ENCODE data around the gene ZCCHC14.

- TF ChIP-seq, protein P1, sequence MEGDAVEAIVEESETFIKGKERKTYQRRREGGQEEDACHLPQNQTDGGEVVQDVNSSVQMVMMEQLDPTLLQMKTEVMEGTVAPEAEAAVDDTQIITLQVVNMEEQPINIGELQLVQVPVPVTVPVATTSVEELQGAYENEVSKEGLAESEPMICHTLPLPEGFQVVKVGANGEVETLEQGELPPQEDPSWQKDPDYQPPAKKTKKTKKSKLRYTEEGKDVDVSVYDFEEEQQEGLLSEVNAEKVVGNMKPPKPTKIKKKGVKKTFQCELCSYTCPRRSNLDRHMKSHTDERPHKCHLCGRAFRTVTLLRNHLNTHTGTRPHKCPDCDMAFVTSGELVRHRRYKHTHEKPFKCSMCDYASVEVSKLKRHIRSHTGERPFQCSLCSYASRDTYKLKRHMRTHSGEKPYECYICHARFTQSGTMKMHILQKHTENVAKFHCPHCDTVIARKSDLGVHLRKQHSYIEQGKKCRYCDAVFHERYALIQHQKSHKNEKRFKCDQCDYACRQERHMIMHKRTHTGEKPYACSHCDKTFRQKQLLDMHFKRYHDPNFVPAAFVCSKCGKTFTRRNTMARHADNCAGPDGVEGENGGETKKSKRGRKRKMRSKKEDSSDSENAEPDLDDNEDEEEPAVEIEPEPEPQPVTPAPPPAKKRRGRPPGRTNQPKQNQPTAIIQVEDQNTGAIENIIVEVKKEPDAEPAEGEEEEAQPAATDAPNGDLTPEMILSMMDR (IDR thresholded peaks at IDR 0.05): no peak
- no peak for TF ChIP-seq POLR2A (IDR thresholded peaks at IDR 0.05)
Measured at GRCh38 chr16:87424266-87424665, 68.6 kb downstream of the ZCCHC14 start.

Measured in transverse colon (tissue), 3 donors.